Putamen (tissue), 1 donor: ENCODE measurements around the gene CRACDL.

Experiments
- DNase-seq: peaks from one replicate; pipeline ENCODE4 v3.0.0-alpha.2; 2016; ENCODE audit warnings: low spot score

CRACDL gene

DNA sequence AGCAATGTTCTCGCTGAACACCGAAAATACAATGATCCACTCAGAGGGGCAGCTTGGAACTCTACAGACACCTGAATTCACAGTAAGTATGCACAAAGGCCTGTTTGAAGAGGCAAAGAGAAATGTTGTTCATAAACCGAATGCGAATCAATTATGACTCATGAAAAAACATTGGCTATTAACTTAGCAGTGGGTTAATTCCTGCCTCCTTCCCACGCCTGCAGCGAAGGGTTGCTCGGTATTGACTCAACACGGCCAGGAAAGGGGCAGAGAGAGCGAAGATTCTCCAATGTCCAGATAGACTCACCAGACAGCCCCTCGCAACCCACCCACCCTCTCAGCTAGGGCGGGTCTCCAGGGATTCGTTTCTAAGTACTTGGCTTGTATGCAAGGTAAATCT, 9.4 kb downstream of the CRACDL start:
- DNase-seq, result no peak

DNA sequence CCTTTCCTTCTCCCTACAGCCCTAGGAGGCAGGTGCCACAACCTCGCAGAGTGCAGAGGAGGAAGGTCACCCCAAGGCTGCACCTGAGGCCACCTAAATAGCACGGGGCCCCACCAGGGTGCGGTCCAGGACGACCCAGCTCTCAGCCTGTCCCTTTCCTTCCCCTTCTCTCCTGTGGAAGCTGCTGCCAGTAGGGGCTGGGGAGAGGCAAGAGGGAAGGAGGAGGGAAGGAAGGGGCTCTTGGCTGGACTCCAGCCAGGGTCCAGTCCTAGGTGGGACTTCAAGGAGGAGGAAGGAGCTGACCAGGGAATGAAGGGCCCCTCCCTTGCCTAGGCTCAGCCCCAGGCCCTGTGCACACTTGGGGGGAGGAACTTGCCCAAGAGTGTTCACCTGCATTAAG, 11.1 kb downstream of the CRACDL start:
- no peak for DNase-seq

DNA sequence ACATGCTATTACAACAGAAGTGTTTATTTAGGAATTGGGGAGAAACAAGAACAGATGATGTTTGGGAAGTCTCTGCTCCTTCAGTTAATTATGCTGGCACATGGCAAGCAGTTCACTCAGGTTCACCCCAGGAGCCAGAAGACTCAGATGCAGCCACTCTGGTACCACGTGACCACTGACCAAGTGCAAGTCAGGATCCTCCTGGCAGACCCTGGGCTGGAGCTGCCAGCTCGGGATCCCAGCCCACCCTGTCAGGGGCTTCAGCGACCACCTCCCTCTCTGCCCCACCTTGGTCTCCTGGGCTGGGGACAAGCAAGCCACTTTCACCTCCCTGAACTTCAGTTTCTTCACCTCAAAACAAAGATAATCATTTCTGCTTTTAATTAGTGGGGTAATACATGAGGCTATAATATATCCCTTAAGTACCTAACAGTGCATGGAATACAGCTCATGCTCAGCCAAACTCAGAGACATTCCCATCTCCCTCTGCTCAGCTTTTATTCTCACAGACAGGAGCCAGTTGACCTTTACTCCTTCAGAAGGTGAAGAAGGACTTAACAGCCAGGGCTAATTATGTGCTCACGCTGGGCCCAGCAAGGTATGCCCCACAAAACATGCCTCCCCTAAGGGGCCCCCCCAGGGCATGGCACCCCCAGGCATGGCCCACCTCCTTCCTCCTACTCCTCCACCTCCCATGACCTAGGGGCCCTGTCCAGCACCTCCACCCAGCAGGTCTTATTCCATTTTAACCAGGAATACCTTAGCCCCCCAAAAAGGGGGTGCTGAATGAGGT, 11.8 kb downstream of the CRACDL start:
- no peak for DNase-seq

DNA sequence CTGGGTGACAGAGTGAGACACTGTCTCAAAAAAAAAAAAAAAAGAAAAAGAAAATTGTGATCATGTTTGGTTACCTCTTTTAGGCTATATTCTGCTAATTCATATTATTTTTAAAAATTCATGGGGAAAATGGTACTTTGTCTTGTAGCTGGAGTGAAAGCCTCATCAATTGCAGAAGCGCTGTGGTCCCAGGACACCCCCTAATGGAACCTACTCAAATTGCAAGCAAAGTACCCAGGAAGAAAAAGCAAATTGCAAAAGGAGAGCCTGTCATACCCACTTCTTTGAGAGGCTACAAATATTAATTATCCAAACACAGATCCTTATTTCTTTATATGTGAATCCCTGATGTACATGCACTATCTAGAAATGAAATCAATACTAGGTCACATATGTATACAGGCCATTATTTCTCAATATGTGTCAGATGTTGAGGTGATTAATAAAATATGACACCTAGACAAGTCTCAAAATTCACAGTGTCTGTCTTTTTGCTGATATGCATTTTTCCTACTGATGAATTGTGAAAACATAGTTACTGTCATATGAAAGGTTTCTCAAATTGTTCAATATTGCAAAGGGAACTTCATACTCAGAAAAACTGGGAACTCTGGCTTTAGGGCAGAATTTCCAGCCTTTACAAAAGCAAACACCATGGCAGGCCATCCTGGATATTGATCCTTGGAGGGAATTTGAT, 12.6 kb downstream of the CRACDL start:
- no peak for DNase-seq

DNA sequence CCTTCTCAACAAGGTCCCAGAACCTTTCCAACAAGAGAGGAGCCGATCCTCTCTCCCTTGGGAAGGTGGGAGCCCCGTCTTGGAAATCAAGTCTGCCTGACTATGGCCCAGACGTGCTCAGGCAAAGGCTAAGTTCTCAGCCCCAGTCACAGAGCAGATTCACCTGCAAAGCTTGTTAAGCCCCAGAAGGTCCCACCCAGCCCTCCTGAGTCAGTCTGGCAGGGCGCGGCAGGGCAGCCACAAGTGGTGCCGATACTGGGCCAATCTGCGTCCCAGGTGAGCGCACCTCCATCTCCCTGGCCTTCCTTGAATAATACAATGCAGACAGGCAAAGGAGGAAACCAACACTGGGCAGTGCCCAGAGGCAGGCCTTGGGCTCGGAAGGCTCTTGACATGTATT, 15.0 kb downstream of the CRACDL start:
- DNase-seq, result no peak

DNA sequence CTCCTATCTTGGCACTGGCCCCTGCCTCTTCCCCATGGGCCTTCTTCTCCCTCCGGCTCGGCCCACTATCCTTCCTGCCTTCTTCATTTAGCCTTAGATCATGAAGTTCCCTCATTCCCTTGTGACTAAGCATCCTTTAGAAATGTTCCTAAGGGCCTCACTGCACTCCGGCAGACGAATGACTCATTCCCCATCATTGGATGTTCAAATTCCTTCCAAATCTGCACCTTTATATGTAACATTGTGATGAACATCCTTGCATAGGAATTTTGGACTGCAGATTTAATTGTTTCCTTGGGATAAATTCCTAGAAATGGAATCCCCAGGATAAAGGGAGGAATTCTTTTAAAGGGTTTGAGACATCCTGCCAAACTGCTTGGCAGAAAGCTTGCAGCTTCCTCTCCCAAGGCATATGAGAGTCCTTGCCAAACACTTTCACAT, 19.0 kb downstream of the CRACDL start:
- peak; percentile 58 for DNase-seq

DNA sequence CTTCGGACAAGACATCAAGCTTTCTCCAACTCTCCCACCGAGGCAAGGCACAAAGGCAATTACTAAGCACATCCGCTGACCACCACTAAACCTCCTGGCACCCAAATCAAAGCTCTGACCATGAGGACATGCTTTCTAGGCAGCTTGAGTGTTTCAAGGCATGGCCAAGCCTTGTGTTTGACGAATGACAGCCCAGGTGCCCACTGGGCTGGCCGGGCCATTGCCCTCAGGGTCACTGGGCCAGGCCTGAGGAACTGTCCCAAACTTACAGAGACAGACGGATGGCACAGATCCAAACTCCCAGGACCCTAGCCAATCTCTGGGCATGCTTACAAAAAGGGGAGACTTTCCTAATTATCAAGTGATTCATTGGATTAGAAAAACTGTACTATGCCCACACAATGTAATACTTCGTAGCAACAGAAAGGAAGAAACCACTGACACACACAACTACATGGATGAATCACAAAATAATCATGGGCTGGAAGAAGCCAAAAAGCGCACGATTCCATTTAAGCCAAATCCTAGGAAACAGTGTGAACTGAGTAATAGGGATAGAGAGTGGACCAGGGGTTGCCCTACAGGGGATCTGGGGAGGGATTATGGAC, 20.2 kb downstream of the CRACDL start:
- DNase-seq, result no peak

DNA sequence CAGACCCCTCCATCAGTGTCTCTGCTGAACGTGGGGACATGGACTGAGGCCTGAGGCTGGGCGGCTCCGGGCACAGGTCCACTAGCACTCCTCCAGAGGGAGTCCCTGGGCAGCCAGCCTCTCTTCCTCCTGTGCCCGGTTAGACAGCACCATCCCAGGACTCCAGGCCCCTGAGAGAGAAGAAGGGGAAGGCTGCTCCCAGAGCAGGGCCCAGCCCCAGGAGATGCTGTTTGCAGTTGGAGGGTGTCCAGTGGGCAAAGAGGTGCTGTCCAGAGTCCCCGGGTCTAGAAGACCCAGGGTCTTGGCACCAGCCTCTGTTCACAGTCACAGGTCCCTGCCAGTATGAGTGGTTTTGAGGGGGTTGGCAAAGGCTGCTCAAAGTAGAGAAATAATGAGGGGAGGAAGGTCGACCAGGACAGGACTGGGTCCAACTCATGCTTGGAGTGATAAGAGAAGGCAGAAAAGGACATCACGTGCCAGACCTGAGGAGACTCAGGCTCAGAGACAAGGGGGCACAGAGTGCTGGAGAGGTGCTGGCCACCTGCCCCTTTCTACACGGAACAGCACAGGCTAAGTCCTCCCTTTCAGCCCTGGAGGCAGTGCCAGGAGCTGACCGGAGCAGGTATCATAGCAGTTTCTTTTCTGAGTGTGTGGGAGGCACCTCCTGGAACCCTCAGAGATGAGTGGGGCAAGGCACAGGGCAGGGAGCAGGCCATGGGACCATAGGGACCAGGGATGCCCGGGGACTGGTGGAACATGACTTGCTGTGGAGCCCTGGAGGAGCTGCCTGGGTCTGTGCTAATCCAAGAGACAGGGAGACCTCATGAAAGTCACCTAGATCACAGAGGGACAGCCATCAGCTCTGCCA, 21.1 kb downstream of the CRACDL start:
- no peak for DNase-seq

DNA sequence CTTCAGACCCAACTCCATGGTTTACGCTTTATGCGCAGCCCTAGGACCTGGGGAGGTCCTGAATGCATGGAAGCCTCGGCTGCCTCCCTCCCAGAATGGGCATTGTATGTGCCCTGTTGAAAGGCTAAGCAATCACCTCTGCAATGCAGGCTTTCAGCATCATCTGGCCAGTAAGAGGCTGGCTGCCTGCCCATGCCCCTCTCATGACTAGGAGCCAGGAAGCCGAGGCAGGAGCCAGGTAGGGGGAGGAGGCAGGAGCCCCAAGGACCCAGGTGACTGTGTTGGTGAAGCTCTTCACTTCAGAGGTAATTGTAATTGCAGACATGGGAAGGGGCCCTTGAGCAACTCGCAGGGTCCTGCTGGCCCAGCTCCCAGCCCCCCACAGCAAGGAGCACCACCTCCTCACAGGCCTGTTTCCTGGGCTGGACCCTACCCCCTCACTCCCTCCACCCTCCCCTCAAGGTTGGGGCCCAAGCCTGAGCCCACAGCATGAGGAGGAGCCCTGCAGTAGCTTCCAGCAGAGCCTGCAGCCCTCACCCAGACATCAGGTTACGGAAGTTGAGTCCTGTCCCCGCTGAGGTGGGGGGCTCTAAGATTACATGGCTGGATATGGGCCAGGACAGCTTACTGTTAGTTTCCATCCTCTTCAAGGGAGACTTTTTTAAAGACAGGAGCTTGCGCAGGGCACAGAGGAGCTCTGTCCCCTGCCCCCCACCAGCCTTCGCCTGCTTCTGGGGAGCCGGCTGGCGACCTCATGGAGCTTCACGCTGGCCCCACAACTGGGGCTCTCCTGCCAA, 21.9 kb downstream of the CRACDL start:
- no peak for DNase-seq

DNA sequence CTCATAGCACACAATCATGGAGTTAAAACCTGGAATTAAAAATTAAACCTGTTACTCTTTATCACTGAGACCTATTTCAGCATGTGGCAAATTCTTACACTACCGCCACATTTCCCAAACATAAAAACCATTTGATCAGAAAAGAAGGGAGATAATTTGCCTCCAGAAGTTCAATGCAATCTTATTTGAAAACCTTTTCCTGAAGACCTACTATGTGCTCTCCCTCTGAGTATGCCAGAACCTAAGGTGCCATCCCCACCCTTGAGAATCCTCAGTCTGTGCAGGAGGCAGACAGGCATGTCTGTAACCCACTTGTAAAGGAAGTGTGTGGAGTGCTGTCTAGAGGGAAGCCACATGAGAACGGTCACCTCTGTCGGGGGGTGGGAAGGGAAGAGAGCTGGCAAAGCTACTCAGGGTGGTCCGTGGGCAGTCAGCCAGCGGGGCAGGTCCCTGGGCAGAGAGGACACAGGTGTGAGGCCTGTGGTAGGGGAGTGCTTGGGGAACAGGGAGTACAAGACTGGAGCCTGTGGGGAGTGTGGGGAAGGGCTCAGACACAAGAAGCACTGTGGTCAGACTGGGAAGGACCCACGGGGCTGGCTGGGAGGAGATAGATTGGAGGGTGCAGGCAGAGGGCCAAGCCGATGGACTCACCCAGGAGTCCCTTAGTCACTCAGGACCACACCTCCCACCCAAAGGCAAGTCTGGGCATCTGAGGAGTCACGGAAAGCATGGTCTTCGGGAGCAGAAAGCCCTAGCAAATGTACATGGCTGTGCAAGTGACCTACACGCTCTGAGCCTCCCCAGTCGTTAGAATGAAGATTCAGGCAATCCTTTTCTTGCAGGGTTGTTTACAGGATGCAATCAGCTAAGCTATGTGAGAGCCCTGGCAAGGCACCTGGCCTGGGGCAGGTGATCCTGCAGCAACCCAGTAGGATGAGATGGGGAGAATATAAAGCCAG, 22.8 kb downstream of the CRACDL start:
- no peak for DNase-seq

DNA sequence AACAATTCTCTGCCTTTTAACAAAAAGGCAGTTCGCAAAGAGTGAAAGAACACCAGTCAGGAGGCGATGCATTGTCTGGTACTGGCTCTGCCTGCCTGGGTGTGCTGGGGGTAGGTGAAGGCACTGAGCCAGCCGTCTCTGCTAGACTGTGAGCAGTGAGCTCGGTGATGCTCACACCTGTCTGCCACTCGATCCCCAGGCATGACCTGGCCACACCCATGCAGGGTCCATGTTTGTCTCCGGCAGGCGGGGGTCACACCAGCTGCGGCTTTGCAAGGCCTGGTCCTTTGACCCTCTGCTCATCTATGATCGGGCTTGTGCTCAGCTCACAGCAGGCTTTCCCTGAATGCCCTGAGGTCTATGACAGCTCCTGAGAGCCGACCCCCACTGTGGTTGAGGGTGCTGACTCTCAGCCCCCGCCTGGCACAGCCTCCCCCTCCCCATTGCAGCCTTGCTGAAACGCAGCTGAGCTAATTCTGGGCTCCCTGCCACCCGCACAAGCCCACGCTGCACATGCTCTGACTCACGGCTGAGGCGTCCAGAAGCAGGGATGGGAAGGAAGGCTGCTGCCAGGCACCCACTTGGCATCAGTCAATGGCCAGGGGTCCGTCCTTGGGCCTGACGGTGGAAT, 23.7 kb downstream of the CRACDL start:
- peak; percentile 83 for DNase-seq

DNA sequence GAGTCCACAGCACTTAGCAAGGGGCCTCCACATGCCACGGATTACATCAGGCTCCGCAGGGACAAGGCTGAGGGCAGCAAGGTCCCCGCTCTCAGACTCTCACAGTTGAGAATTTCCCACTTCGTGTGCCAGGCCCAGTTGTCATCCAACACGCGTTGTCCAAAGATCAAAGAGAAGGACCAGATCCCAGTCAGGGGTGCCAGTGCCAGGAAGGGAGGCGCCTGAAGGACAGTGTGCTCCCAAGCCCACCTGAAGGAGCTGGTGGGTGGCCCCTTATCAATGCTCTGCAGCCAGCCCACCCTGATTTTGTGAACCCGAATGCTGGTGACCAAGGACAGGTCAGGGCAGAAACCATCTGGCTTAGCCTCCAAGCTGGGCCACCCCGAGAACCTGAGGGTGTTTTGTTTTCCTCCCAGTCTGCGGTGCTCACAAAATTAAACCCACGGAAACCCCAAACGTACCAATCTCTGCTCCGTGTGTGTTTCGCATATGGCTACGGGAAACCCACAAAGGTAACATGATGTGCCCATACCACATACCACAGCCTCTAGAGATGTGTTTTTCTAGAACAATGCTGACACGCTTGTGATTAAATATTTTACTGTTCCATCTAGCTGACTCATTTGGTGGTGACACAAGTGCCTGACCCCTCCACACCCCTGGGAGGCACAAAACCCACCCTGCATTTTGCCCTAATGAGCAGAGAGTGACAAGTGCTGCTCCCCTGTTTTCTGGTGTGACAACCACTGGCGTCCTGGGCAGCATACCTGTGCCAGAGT, 24.5 kb downstream of the CRACDL start:
- no peak for DNase-seq

DNA sequence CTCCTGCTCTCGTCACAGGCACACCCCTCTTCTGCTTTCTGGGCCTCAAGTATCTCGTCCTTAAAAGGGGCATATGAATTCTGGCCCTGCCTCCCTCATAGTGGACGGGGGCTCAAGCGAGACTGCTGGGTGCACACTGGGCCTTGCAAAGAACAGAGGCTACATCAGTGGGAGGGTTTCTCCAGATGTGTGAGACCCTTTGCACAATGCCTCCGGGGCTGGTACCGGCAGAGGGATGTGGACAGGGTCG, 25.0 kb downstream of the CRACDL start:
- no peak for DNase-seq

DNA sequence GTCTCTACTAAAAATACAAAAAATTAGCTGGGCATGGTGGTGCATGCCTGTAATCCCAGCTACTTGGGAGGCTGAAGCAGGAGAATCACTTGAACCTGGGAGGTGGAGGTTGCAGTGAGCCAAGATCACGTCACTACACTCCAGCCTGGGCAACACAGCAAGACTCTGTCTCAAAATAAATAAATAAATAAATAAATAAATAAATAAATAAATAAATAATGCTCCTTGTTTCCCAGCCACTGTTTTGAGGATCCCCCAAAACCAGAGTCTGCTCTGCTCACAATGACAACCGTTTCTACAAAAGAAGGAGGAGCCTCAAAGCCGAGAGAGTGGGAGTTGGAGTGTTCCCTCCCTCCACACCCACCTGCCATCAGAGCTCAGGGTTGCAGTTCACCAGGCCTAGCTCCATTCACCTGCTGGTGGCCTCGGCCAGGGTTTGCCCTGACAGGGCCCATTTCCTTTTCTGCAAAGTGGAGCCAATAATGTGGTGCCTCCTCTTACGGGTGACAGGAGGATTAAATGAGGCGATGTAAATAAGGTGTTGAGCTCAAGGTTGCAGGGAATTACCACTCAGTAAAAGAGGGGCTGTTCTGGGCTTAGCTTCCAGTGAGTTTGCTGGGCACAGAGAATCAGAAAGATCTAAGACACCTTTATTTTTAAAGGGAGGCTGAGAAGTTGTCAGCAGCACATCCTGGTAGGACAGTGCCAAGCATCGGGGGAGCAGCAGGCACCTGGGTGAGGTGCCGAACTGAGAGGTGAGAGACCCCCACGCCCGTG, 25.5 kb downstream of the CRACDL start:
- DNase-seq, result no peak

DNA sequence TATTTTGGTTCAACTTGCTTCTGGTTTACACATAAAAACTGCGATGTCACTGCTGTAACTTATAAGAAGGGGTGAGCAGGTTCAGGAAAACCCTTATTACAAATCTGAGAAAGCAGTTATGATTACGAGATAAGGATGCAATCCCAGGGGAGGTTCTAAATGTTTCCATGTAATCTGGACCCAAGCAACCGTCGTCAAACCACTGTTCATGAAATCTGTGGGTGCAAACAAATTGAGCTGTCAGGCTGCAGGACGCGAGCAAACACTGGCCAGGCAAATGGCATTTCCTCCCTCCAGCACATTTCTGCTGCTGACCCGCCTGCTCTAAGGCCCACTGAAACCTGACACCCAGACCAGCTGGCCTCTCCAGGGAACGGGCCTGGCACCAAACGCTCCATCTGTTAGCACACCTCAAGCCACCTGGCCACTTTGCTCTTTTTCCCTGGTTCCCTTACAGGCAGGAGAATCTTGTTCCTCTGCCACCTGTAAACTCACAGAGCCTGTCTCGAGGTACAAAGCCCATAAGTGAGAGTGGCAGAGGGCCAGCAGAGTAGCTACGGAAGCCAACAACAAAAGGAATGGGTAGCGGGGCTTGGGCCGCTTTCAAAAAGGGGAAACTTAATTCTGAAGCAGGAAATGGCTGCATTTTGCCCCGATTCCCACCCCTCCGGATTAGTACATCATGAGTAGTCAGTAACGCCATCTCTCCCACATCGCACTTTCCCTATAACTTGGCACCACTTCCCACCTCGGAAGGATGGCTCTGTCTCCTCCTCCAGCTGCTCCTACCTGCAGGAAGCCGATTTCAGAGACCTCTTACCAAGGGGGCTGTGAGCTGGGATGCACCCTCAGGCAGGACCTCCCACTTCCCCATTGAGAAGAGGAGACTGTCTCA, 26.5 kb downstream of the CRACDL start:
- no peak for DNase-seq

DNA sequence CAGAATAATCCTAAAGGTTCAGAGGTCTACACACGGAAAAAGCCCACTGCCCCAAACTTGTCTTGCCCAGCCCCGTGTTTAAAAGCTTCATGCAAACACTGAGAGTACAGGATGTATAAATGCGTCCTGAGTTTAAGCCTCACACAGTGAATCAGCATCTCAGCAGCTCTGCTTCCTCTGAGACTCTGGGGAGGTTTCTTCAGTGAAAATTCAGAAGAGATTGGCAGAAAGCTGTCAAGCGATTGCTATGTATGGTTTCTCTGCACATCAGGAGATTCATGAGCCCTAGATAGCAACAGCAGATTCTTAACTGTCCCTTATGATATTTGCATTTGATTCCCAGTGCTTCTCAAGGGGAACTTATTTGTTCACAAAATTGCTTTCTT, 27.1 kb downstream of the CRACDL start:
- peak; percentile 66 for DNase-seq
